Activated T-helper 2 cell treated with anti-CD3 and anti-CD28 coated beads, Interferon-gamma antibody, Interleukin-2, Interleukin-4, amounts not matched to agents 10 μg/mL and 5 μg/mL and 100 μg/mL, durations not matched to agents 14 hours and 24 hours and 36 hours (primary cell): Measurements from ENCODE around the gene NUP133. TPM values are rescaled to one million over a fixed set of nuclear protein-coding genes. Genes with fewer than 3 reads are reported as not detected.
"Not testable (repeated sequence)": the region's sequence is repeated elsewhere in the genome, so short reads cannot be mapped to it uniquely, and the experiment has no call there.

Experiments
- DNase-seq: peaks from one replicate; pipeline ENCODE4 v3.0.0; 2021; ENCODE audit warnings: low spot score
- H3K27ac Mint-ChIP-seq: one replicate; pipeline ENCODE4 v1.8.0; 2021; ENCODE audit warnings: mixed read lengths
- H3K27me3 Mint-ChIP-seq: one replicate; pipeline ENCODE4 v1.8.0; 2021; ENCODE audit warnings: low read depth, mixed read lengths
- H3K36me3 Mint-ChIP-seq: one replicate; pipeline ENCODE4 v1.8.0; 2021; ENCODE audit warnings: low read depth, mixed read lengths
- H3K4me1 Mint-ChIP-seq: one replicate; pipeline ENCODE4 v1.8.0; 2021; ENCODE audit warnings: low read depth, mixed read lengths
- H3K4me3 Mint-ChIP-seq: one replicate; pipeline ENCODE4 v1.8.0; 2021; ENCODE audit warnings: low read depth, mild to moderate bottlenecking, moderate library complexity, mixed read lengths
- H3K9me3 Mint-ChIP-seq: one replicate; pipeline ENCODE4 v1.8.0; 2021; ENCODE audit warnings: mixed read lengths
- intact Hi-C: fragments of 100-400 bp; cut with micrococcal nuclease; formaldehyde crosslinking; loops from one replicate; pipeline ENCODE4 v1.15.1; 2023
- total RNA-seq: library from RNA; stranded (reverse); gene quantifications from 2 replicates; pipeline ENCODE4 v1.2.3, GENCODE V29; 2022

Gene NUP133
- total RNA-seq, 1 donor from 2014 or later: 50.1 TPM

DNA sequence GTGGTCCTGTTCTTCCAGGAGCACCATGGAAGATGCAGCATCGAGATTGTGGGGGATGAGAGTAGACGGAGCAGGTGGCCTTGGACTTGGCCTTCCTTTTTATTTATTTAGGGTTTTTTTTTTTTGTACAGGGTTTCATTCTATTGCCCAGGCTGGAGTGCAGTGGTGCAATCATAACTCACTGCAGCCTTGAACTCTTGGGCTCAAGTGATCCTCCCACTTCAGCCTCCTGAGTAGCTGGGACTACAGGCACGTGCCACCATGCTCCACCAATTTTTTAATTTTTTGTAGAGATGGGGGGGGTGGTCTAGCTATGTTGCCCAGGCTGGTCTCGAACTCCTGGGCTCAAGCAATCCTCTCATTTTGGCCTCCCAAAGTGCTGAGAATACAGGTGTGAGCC is 105.8 kb downstream of the NUP133 start:
- H3K4me1 Mint-ChIP-seq, DNase-seq, H3K27ac Mint-ChIP-seq, intact Hi-C loops, H3K4me3 Mint-ChIP-seq, H3K36me3 Mint-ChIP-seq, H3K9me3 Mint-ChIP-seq: not testable (repeated sequence)
- H3K27me3 Mint-ChIP-seq: peaks cover 49% of the 10 kb centered on the region

DNA sequence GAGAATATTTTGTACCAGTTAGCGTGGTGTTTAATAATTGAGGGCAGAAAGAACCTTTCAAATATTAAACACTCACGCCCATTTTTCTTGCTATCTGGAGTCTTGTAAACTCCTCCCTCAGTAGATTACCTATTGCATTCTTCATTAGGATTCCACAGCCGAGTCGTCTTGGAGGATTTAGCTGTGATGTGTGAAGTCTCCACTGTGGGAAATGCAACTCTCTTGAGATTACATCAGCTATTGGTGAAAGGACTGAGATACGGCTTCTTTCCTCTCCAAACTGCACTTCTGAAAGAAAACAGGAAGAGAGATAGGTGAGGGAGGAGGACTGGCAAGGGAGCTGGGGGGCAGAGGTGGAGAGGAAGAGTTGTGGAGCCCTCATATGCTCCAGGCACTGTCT is 110.4 kb downstream of the NUP133 start:
- peaks cover 41% of the 10 kb centered on the region for H3K27me3 Mint-ChIP-seq
- intact Hi-C loops: no loop called here

DNA sequence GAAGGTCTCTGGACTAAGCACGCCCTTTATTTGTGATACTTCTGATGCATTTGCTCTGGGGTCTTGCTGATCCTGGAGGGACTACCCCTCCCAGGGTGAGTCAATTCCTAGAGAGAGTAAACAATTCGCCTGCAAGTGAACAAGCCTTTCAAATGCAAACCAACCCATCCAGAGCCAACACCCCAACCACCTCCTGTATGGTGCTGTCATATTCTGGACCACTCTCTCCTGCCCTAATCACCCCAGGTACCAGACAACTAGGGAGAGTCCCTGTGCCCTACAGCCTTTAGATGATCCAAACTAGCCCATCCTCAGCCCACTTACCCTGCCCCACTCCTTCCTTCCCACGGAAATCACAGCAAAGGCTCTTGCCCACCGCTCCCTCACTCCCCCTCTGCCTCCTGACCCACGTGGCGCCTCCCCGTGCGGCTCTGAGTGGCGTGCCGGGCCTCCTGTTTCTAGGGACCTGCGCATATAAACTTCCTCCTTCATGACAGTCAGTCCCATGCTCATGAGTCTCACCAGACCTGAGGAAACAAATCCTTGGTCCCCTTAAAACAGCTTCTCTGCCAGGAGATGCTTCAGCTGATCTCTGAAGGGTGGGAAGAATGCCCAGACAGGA is 111.4 kb downstream of the NUP133 start:
- H3K4me1 Mint-ChIP-seq: peaks cover 3% of the 10 kb centered on the region
- H3K27ac Mint-ChIP-seq: no peak overlapping the region
- no peaks in the 10 kb centered on the region for H3K36me3 Mint-ChIP-seq
- H3K9me3 Mint-ChIP-seq: no peaks in the 10 kb centered on the region
- intact Hi-C loops: no loop called here
- H3K27me3 Mint-ChIP-seq: peaks cover 39% of the 10 kb centered on the region
- DNase-seq: no peak
- no peak overlapping the region for H3K4me3 Mint-ChIP-seq

More for the DNA sequence above, 110.4 kb downstream of the NUP133 start:
- Mint-ChIP-seq H3K4me3 (no peak overlapping the region), H3K4me1 (peaks cover 3% of the 10 kb centered on the region), H3K36me3 (no peaks in the 10 kb centered on the region), H3K9me3 (no peaks in the 10 kb centered on the region), H3K27ac (no peak overlapping the region)
- DNase-seq: no peak

DNA sequence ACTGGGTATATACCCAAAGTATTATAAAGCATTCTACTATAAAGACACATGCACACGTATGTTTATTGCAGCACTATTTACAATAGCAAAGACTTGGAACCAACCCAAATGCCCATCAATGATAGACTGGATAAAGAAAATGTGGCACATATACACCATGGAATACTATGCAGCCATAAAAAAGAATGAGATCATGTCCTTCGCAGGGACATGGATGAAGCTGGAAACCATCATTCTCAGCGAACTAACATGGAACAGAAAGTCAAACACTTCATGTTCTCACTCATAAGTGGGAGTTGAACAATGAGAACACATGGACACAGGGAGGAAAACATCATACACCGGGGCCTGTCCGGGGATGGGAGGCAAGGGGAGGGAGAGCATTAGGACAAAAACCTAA is 113.6 kb downstream of the NUP133 start:
- intact Hi-C loops, H3K27ac Mint-ChIP-seq, H3K4me1 Mint-ChIP-seq, H3K4me3 Mint-ChIP-seq, H3K9me3 Mint-ChIP-seq, DNase-seq, H3K36me3 Mint-ChIP-seq: not testable (repeated sequence)
- H3K27me3 Mint-ChIP-seq: peaks cover 30% of the 10 kb centered on the region

DNA sequence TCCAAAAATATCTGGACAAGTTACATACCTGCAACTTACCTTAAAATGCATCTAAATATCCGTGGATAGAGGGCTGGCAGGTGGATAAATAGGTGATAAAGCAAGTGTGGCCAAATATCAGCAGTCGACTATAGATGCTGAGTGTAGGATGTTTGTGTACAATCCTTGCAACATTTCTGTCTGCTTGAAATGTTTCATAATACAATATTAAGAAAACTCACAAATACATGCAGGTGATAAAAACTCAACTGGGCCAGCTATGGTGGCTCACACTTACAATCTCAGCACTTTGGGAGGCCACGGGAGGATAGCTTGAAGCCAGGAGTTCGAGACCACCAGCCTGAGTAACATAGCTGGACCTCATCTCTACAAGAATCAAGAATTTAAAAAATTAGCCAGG is 115.2 kb downstream of the NUP133 start:
- no peak for DNase-seq
- no peak overlapping the region for H3K27ac Mint-ChIP-seq
- no peaks in the 10 kb centered on the region for H3K36me3 Mint-ChIP-seq
- no peaks in the 10 kb centered on the region for H3K9me3 Mint-ChIP-seq
- intact Hi-C loops: no loop called here
- peaks cover 31% of the 10 kb centered on the region for H3K27me3 Mint-ChIP-seq
- H3K4me3 Mint-ChIP-seq: no peak overlapping the region
- peaks cover 3% of the 10 kb centered on the region for H3K4me1 Mint-ChIP-seq

Other genes with a start within 250 kb of the NUP133 start
- gene RAB4A, start 237.2 kb downstream of the NUP133 start, total RNA-seq: 25.7 and 30.7 TPM in 2 replicates
- 12.3 and 13.1 TPM in 2 replicates for gene CCSAP, start 165.3 kb downstream of the NUP133 start, total RNA-seq
- gene ACTA1, start 74.2 kb downstream of the NUP133 start, total RNA-seq: not detected in 2 replicates
- 40.1 and 42.7 TPM in 2 replicates for gene ABCB10, start 50.4 kb upstream of the NUP133 start, total RNA-seq
- gene TAF5L, start 117.8 kb upstream of the NUP133 start, total RNA-seq: 28.3 and 28.4 TPM in 2 replicates
- gene URB2, start 117.9 kb upstream of the NUP133 start, total RNA-seq: 25.8 and 27.0 TPM in 2 replicates